Measurements from ENCODE around the gene RPL7A. TPM values are rescaled to one million over a fixed set of nuclear protein-coding genes. Genes with fewer than 3 reads are reported as not detected.

Gene RPL7A
- polyA plus RNA-seq, 3 donors from 2014 or later: 459 to 791 (median 622) TPM

- DNase-seq: no peak
- H3K27me3 Mint-ChIP-seq (ENCODE audit: low read depth in 3 of 3): peaks cover 2 to 17% (median 6%) of the 10 kb centered on the region in 3 donors
- H3K9me3 Mint-ChIP-seq: no peaks in the 10 kb centered on the region
- H3K4me3 Mint-ChIP-seq: peak overlapping the region; percentile 67 to 86 (median 78)
- peaks cover 5 to 18% (median 7%) of the 10 kb centered on the region in 3 donors for H3K36me3 Mint-ChIP-seq
- peak overlapping the region in 5 of 6 donors; percentile 13 to 72 (median 30) for H3K27ac Mint-ChIP-seq
- H3K4me1 Mint-ChIP-seq: peaks cover 32 to 33% of the 10 kb centered on the region in 2 donors
These were observed 9.6 kb downstream of the RPL7A start for GRCh38 chr9:133357656-133358055.

GRCh38 chr9:133359399-133360175, 11.6 kb downstream of the RPL7A start:
- H3K27ac Mint-ChIP-seq: peak overlapping the region in 2 of 6 donors; percentile 43 to 72
- no peaks in the 10 kb centered on the region for H3K9me3 Mint-ChIP-seq
- DNase-seq: no peak
- peaks cover 37 to 43% of the 10 kb centered on the region in 2 donors for H3K4me1 Mint-ChIP-seq
- peak overlapping the region in 1 of 5 donors; percentile 84 for H3K4me3 Mint-ChIP-seq
- peaks cover 9 to 25% (median 14%) of the 10 kb centered on the region in 3 donors for H3K36me3 Mint-ChIP-seq
- peaks cover 4 to 18% (median 9%) of the 10 kb centered on the region in 3 donors for H3K27me3 Mint-ChIP-seq (ENCODE audit: low read depth in 3 of 3)

- no peaks in the 10 kb centered on the region for H3K9me3 Mint-ChIP-seq
- H3K4me1 Mint-ChIP-seq: peaks cover 33 to 36% of the 10 kb centered on the region in 2 donors
- H3K27me3 Mint-ChIP-seq (ENCODE audit: low read depth in 3 of 3): peaks cover 4 to 18% (median 9%) of the 10 kb centered on the region in 3 donors
- DNase-seq: no peak
- peak overlapping the region in 1 of 5 donors; percentile 62 for H3K4me3 Mint-ChIP-seq
- peak overlapping the region in 4 of 6 donors; percentile 15 to 69 (median 65) for H3K27ac Mint-ChIP-seq
- H3K36me3 Mint-ChIP-seq: peaks cover 9 to 29% (median 15%) of the 10 kb centered on the region in 3 donors
These were observed 12.7 kb downstream of the RPL7A start for GRCh38 chr9:133360400-133361393.

- Mint-ChIP-seq H3K27me3 (ENCODE audit: low read depth in 3 of 3) (peaks cover 4 to 16% (median 7%) of the 10 kb centered on the region in 3 donors), H3K4me1 (peaks cover 35 to 41% of the 10 kb centered on the region in 2 donors), H3K9me3 (no peaks in the 10 kb centered on the region), H3K27ac (peak overlapping the region in 4 of 6 donors; percentile 12 to 66 (median 24)), H3K4me3 (no peak overlapping the region), H3K36me3 (peaks cover 9 to 35% (median 18%) of the 10 kb centered on the region in 3 donors)
- no peak for DNase-seq
These were observed 13.6 kb downstream of the RPL7A start for GRCh38 chr9:133361507-133362092.

GRCh38 chr9:133362359-133363044, 14.5 kb downstream of the RPL7A start:
- no peak for DNase-seq
- Mint-ChIP-seq H3K4me3 (no peak overlapping the region), H3K27me3 (ENCODE audit: low read depth in 3 of 3) (peaks cover 4 to 16% (median 6%) of the 10 kb centered on the region in 3 donors), H3K27ac (peak overlapping the region in 2 of 6 donors; percentile 34 to 66), H3K9me3 (no peaks in the 10 kb centered on the region), H3K36me3 (peaks cover 9 to 35% (median 18%) of the 10 kb centered on the region in 3 donors), H3K4me1 (peaks cover 32 to 35% of the 10 kb centered on the region in 2 donors)

- no peak for DNase-seq
- Mint-ChIP-seq H3K27ac (no peak overlapping the region), H3K4me1 (peaks cover 51 to 56% of the 10 kb centered on the region in 2 donors), H3K4me3 (no peak overlapping the region), H3K9me3 (no peaks in the 10 kb centered on the region), H3K27me3 (ENCODE audit: low read depth in 3 of 3) (peaks cover 2 to 16% (median 5%) of the 10 kb centered on the region in 3 donors), H3K36me3 (peaks cover 13 to 29% (median 22%) of the 10 kb centered on the region in 3 donors)
These were observed 18.4 kb downstream of the RPL7A start for GRCh38 chr9:133366435-133366834.

GRCh38 chr9:133367221-133367620, 19.2 kb downstream of the RPL7A start:
- no peak overlapping the region for H3K27ac Mint-ChIP-seq
- DNase-seq: no peak
- peaks cover 2 to 10% (median 5%) of the 10 kb centered on the region in 3 donors for H3K27me3 Mint-ChIP-seq (ENCODE audit: low read depth in 3 of 3)
- H3K4me3 Mint-ChIP-seq: no peak overlapping the region
- H3K9me3 Mint-ChIP-seq: no peaks in the 10 kb centered on the region
- H3K4me1 Mint-ChIP-seq: peaks cover 59 to 63% of the 10 kb centered on the region in 2 donors
- peaks cover 10 to 21% (median 18%) of the 10 kb centered on the region in 3 donors for H3K36me3 Mint-ChIP-seq

- Mint-ChIP-seq H3K27ac (peak overlapping the region in 1 of 6 donors; percentile 18), H3K9me3 (no peaks in the 10 kb centered on the region), H3K36me3 (peaks cover 10 to 19% (median 15%) of the 10 kb centered on the region in 3 donors), H3K4me3 (no peak overlapping the region), H3K27me3 (ENCODE audit: low read depth in 3 of 3) (peaks cover under 1 to 10% (median 5%) of the 10 kb centered on the region in 3 donors), H3K4me1 (peaks cover 64 to 69% of the 10 kb centered on the region in 2 donors)
- no peak for DNase-seq
These were observed 19.8 kb downstream of the RPL7A start for GRCh38 chr9:133367778-133368177.

GRCh38 chr9:133368249-133368881, 20.3 kb downstream of the RPL7A start:
- peaks cover 69 to 72% of the 10 kb centered on the region in 2 donors for H3K4me1 Mint-ChIP-seq
- peak overlapping the region in 3 of 5 donors; percentile 13 to 82 (median 43) for H3K4me3 Mint-ChIP-seq
- peak overlapping the region; percentile 77 to 98 (median 93) for H3K27ac Mint-ChIP-seq
- H3K9me3 Mint-ChIP-seq: no peaks in the 10 kb centered on the region
- DNase-seq: no peak
- peaks cover 8 to 13% (median 12%) of the 10 kb centered on the region in 3 donors for H3K36me3 Mint-ChIP-seq
- peaks cover 0 to 10% (median 4%) of the 10 kb centered on the region in 3 donors for H3K27me3 Mint-ChIP-seq (ENCODE audit: low read depth in 3 of 3)

GRCh38 chr9:133369422-133369821, 21.4 kb downstream of the RPL7A start:
- no peak for DNase-seq
- Mint-ChIP-seq H3K4me3 (peak overlapping the region in 4 of 5 donors; percentile 40 to 82 (median 57)), H3K9me3 (no peaks in the 10 kb centered on the region), H3K4me1 (peaks cover 71 to 75% of the 10 kb centered on the region in 2 donors), H3K36me3 (peaks cover 4 to 9% (median 8%) of the 10 kb centered on the region in 3 donors), H3K27ac (peak overlapping the region; percentile 89 to 98 (median 95)), H3K27me3 (ENCODE audit: low read depth in 3 of 3) (peaks cover 0 to 8% (median 3%) of the 10 kb centered on the region in 3 donors)

GRCh38 chr9:133369933-133370332, 21.9 kb downstream of the RPL7A start:
- peaks cover 76 to 80% of the 10 kb centered on the region in 2 donors for H3K4me1 Mint-ChIP-seq

GRCh38 chr9:133370685-133371084, 22.7 kb downstream of the RPL7A start:
- Mint-ChIP-seq H3K27ac (peak overlapping the region; percentile 89 to 98 (median 95)), H3K36me3 (peaks cover 4 to 8% (median 6%) of the 10 kb centered on the region in 3 donors), H3K9me3 (no peaks in the 10 kb centered on the region), H3K4me1 (peaks cover 79 to 82% of the 10 kb centered on the region in 2 donors), H3K27me3 (ENCODE audit: low read depth in 3 of 3) (peaks cover 0 to 16% (median 10%) of the 10 kb centered on the region in 3 donors), H3K4me3 (peak overlapping the region; percentile 72 to 82 (median 72))
- DNase-seq: peak; percentile 42 to 50 (median 49)

More at GRCh38 chr9:133369933-133370332, 21.9 kb downstream of the RPL7A start:
- Mint-ChIP-seq H3K4me3 (peak overlapping the region; percentile 72 to 82 (median 72)), H3K9me3 (no peaks in the 10 kb centered on the region), H3K36me3 (peaks cover 4 to 9% (median 8%) of the 10 kb centered on the region in 3 donors), H3K27ac (peak overlapping the region; percentile 89 to 98 (median 95)), H3K27me3 (ENCODE audit: low read depth in 3 of 3) (peaks cover 0 to 13% (median 8%) of the 10 kb centered on the region in 3 donors)
- DNase-seq: no peak

All from immature natural killer cell (primary cell).